Activated naive CD8-positive, alpha-beta T cell treated with anti-CD3 and anti-CD28 coated beads for 36 hours (primary cell): ENCODE results near the gene ZNF358. TPM values are rescaled to one million over a fixed set of nuclear protein-coding genes. Genes with fewer than 3 reads are reported as not detected.
"Not testable (repeated sequence)": the region's sequence is repeated elsewhere in the genome, so short reads cannot be mapped to it uniquely, and the experiment has no call there.

Experiments
- DNase-seq: peaks from one replicate; pipeline ENCODE4 v3.0.0; 2021
- H3K27ac Mint-ChIP-seq: one replicate; pipeline ENCODE4 v1.8.0; 2022; ENCODE audit warnings: mild to moderate bottlenecking, moderate library complexity, mixed read lengths
- H3K27me3 Mint-ChIP-seq: one replicate; pipeline ENCODE4 v1.8.0; 2022; ENCODE audit warnings: mild to moderate bottlenecking, mixed read lengths
- H3K36me3 Mint-ChIP-seq: one replicate; pipeline ENCODE4 v1.8.0; 2021; ENCODE audit warnings: mild to moderate bottlenecking, mixed read lengths
- H3K4me1 Mint-ChIP-seq: one replicate; pipeline ENCODE4 v1.8.0; 2021; ENCODE audit warnings: mixed read lengths
- H3K4me3 Mint-ChIP-seq: one replicate; pipeline ENCODE4 v1.8.0; 2022; ENCODE audit warnings: mild to moderate bottlenecking, moderate library complexity, mixed read lengths
- H3K9me3 Mint-ChIP-seq: one replicate; pipeline ENCODE4 v1.8.0; 2022; ENCODE audit warnings: mixed read lengths
- total RNA-seq, 2 experiments: library from RNA; stranded (reverse); gene quantifications; one replicate each; pipeline ENCODE4 v1.2.3, GENCODE V29; 2021

Gene ZNF358
- total RNA-seq, 2 experiments from 2014 or later = 6.5 to 7.3 TPM

- Mint-ChIP-seq H3K4me3 (peak overlapping the region; percentile 95), H3K27me3 (no peaks in the 10 kb centered on the region), H3K27ac (peak overlapping the region; percentile 92), H3K9me3 (no peaks in the 10 kb centered on the region), H3K4me1 (peaks cover 16% of the 10 kb centered on the region), H3K36me3 (peaks cover 8% of the 10 kb centered on the region)
- peak; percentile 64 for DNase-seq
These were observed 18.7 kb downstream of the ZNF358 start for GRCh38 chr19:7534531-7535046.

DNA sequence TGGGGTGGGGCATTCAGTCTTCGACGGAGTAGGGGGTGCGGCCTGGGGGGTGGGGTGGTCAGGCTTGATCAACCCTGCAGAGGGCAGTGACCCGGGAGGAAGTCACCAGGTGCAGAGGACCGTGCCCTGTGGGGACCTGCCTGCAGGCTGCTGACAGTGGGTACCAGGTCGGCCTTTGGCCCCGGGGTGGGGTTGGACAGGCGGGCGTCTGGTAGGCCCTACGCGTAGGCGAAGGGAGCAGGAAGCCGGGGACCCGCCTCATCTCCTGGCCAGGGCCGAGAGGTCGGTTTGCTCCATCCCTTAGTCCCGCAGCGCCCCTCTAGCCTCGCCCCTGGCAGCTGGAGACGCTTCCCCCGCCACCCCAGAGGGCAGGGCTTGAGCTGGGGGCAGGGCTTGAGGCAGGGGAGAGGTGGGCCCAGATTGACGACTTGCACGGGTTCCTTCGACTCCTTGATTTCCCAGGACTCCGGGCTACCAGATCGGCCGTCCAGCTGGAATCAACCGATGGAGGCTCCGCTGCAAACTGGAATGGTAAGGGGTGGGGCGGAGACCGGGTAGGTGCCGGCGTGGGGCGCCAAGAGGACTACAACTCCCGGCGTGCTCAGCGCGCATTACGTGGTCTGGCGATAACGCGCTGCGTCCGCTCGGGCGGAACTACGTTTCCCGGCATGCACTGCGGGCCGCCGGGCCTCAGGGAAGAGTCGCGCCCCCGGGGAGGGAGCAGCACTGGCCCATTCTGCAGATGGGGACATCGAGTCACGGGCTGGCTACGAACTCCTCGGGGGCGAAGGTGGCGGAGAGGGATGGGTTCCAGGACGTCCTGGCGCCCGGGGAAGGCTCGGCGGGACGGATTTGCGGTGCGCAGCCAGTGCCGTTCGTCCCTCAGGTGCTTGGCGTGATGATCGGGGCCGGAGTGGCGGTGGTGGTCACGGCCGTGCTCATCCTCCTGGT is 19.4 kb downstream of the ZNF358 start, which contains the start of gene PNPLA6:
Gene PNPLA6 (plus strand): TSS at position 671 of the 951 bp plus-strand sequence. CDS start 72 bp downstream, at position 743.
- DNase-seq = peak; percentile 95
- H3K27me3 Mint-ChIP-seq = no peaks in the 10 kb centered on the region
- peak within 1 kb of the TSS; percentile 92 for H3K27ac Mint-ChIP-seq
- peak within 1 kb of the TSS; percentile 95 for H3K4me3 Mint-ChIP-seq
- H3K4me1 Mint-ChIP-seq = peaks cover 16% of the 10 kb centered on the region
- H3K36me3 Mint-ChIP-seq = peaks cover 3% of the 10 kb centered on the region
- no peaks in the 10 kb centered on the region for H3K9me3 Mint-ChIP-seq

- H3K4me3 Mint-ChIP-seq = peak overlapping the region; percentile 95
- peaks cover 2% of the 10 kb centered on the region for H3K36me3 Mint-ChIP-seq
- no peaks in the 10 kb centered on the region for H3K27me3 Mint-ChIP-seq
- peaks cover 16% of the 10 kb centered on the region for H3K4me1 Mint-ChIP-seq
- no peak for DNase-seq
- H3K9me3 Mint-ChIP-seq = no peaks in the 10 kb centered on the region
- peak overlapping the region; percentile 92 for H3K27ac Mint-ChIP-seq
These were observed 20.2 kb downstream of the ZNF358 start for GRCh38 chr19:7535998-7536695.

- not testable (repeated sequence) for H3K27ac Mint-ChIP-seq, DNase-seq, H3K4me3 Mint-ChIP-seq, H3K9me3 Mint-ChIP-seq, H3K27me3 Mint-ChIP-seq
- Mint-ChIP-seq H3K4me1 (peaks cover 15% of the 10 kb centered on the region), H3K36me3 (peaks cover 12% of the 10 kb centered on the region)
These were observed 23.1 kb downstream of the ZNF358 start for GRCh38 chr19:7538990-7539389.

GRCh38 chr19:7539827-7540425 is 24.0 kb downstream of the ZNF358 start:
- Mint-ChIP-seq H3K4me3 (no peak overlapping the region), H3K27ac (no peak overlapping the region), H3K4me1 (peaks cover 12% of the 10 kb centered on the region), H3K36me3 (peaks cover 12% of the 10 kb centered on the region), H3K9me3 (no peaks in the 10 kb centered on the region), H3K27me3 (no peaks in the 10 kb centered on the region)
- DNase-seq = no peak

- Mint-ChIP-seq H3K27me3 (no peaks in the 10 kb centered on the region), H3K4me3 (no peak overlapping the region), H3K9me3 (no peaks in the 10 kb centered on the region), H3K27ac (no peak overlapping the region), H3K36me3 (peaks cover 13% of the 10 kb centered on the region), H3K4me1 (peaks cover 15% of the 10 kb centered on the region)
- peak; percentile 49 for DNase-seq
These were observed 25.0 kb downstream of the ZNF358 start for GRCh38 chr19:7540761-7541474.

- Mint-ChIP-seq H3K9me3 (no peaks in the 10 kb centered on the region), H3K27me3 (no peaks in the 10 kb centered on the region), H3K4me3 (no peak overlapping the region), H3K36me3 (peaks cover 15% of the 10 kb centered on the region), H3K27ac (no peak overlapping the region), H3K4me1 (peaks cover 14% of the 10 kb centered on the region)
- DNase-seq = no peak
These were observed 25.5 kb downstream of the ZNF358 start for GRCh38 chr19:7541475-7541824.

DNA sequence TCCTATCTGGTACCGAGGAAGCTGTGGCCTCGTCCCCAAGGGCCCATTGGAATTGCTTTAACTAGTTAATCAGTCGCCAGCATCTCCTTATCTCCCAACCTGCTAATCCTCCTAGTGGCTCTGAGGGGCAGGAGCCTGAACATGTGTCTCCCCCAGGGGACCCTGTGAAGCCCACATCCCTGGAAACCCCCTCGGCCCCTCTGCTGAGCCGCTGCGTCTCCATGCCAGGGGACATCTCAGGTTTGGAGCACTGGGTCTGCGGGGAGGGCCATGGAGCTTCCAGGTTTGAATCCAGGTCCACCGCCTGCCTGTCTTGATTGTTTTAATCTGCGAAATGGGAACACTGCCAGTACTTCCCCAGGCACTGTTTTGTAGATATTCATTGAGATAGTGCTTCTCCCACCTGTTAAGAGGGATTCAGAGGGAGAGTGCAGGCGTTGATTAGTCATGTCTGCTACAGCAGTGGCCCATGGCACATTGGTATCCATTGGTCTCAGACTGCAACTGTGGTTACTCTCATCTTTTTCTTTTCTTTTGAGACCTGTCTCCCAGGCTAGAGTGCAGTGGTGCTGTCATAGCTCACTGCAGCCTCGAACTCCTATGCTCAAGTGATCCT is 26.0 kb downstream of the ZNF358 start:
- H3K9me3 Mint-ChIP-seq = no peaks in the 10 kb centered on the region
- H3K36me3 Mint-ChIP-seq = peaks cover 15% of the 10 kb centered on the region
- H3K27ac Mint-ChIP-seq = no peak overlapping the region
- H3K4me1 Mint-ChIP-seq = peaks cover 11% of the 10 kb centered on the region
- H3K4me3 Mint-ChIP-seq = no peak overlapping the region
- no peaks in the 10 kb centered on the region for H3K27me3 Mint-ChIP-seq
- DNase-seq = no peak

GRCh38 chr19:7542556-7543348 is 26.8 kb downstream of the ZNF358 start:
- H3K9me3 Mint-ChIP-seq = no peaks in the 10 kb centered on the region
- peaks cover 13% of the 10 kb centered on the region for H3K4me1 Mint-ChIP-seq
- DNase-seq = no peak
- no peak overlapping the region for H3K27ac Mint-ChIP-seq
- H3K4me3 Mint-ChIP-seq = no peak overlapping the region
- H3K36me3 Mint-ChIP-seq = peaks cover 16% of the 10 kb centered on the region
- H3K27me3 Mint-ChIP-seq = no peaks in the 10 kb centered on the region

- H3K36me3 Mint-ChIP-seq = peaks cover 16% of the 10 kb centered on the region
- no peaks in the 10 kb centered on the region for H3K27me3 Mint-ChIP-seq
- no peak overlapping the region for H3K4me3 Mint-ChIP-seq
- H3K4me1 Mint-ChIP-seq = peaks cover 13% of the 10 kb centered on the region
- no peaks in the 10 kb centered on the region for H3K9me3 Mint-ChIP-seq
- no peak for DNase-seq
- H3K27ac Mint-ChIP-seq = no peak overlapping the region
These were observed 28.7 kb downstream of the ZNF358 start for GRCh38 chr19:7544626-7545025.

- no peak overlapping the region for H3K27ac Mint-ChIP-seq
- H3K4me3 Mint-ChIP-seq = no peak overlapping the region
- no peak for DNase-seq
- peaks cover 13% of the 10 kb centered on the region for H3K4me1 Mint-ChIP-seq
- H3K36me3 Mint-ChIP-seq = peaks cover 18% of the 10 kb centered on the region
- H3K9me3 Mint-ChIP-seq = no peaks in the 10 kb centered on the region
- H3K27me3 Mint-ChIP-seq = no peaks in the 10 kb centered on the region
These were observed 29.4 kb downstream of the ZNF358 start for GRCh38 chr19:7545300-7545699.

DNA sequence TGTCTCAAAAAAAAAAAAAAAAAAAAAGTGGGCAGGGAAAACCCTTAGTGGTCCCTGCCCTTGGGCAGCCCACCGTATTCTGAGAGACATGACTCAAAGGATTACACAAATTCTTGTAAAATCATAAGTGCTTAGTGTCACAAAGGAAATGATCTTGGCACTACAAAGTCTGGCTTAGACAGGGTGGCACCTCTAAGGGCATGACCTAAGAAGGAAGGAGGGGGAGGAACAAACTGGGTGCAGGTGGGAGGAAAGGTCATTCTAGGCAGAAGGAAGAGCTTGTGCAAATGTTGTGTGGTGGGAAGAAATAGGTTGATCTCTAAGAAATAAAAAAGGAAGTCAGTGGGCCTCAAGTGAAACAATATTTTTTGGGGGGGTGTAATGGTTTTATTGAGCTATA is 30.0 kb downstream of the ZNF358 start:
- no peaks in the 10 kb centered on the region for H3K27me3 Mint-ChIP-seq
- H3K9me3 Mint-ChIP-seq = no peaks in the 10 kb centered on the region
- no peak overlapping the region for H3K4me3 Mint-ChIP-seq
- DNase-seq = no peak
- peaks cover 22% of the 10 kb centered on the region for H3K36me3 Mint-ChIP-seq
- peak overlapping the region; percentile 67 for H3K27ac Mint-ChIP-seq
- H3K4me1 Mint-ChIP-seq = peaks cover 13% of the 10 kb centered on the region

DNA sequence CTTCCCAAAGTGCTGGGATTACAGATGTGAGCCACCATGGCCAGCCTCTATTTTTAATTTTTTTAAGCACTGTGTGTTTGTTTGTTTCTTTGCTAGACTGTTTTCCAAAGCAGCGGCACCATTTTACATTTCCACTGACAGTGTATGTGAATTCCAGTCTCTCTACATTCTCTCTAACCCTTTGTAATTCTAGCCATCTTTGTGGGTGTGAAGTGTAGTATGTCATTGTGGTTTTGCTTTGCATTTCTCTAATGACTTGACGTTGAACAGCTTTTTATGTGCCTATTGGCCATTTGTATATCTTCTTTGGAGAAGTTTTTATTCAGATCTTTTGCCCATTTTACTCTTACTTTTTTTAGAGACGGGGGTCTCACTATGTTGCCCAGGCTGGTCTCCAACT is 31.3 kb downstream of the ZNF358 start:
- Mint-ChIP-seq H3K27me3 (no peaks in the 10 kb centered on the region), H3K4me3 (no peak overlapping the region), H3K9me3 (no peaks in the 10 kb centered on the region), H3K4me1 (peaks cover 15% of the 10 kb centered on the region), H3K27ac (peak overlapping the region; percentile 42), H3K36me3 (peaks cover 21% of the 10 kb centered on the region)
- DNase-seq = no peak
